Activated CD8-positive, alpha-beta T cell treated with anti-CD3 and anti-CD28 coated beads for 36 hours (primary cell): ENCODE results near the gene TES. TPM values are rescaled to one million over a fixed set of nuclear protein-coding genes. Genes with fewer than 3 reads are reported as not detected.

ENCODE experiments used
- ATAC-seq: fragments of 200-7000 bp; cut with Tn5 transposase; one replicate; pipeline ENCODE4 v1.10.0; 2021; ENCODE audit warnings: mild to moderate bottlenecking, moderate library complexity
- CTCF ChIA-PET: fragments of 350-600 bp; sonication (Branson Sonifier 250); formaldehyde crosslinking; loops from one replicate; lab custom pipeline; 2021; ENCODE audit warnings: antibody characterized with exemption; lab: Charles Lee
- POLR2A ChIA-PET: fragments of 350-600 bp; sonication (Branson Sonifier 250); formaldehyde crosslinking; loops from one replicate; lab custom pipeline; 2021; ENCODE audit warnings: antibody characterized with exemption; lab: Charles Lee
- DNase-seq: peaks from one replicate; pipeline ENCODE4 v3.0.0-alpha.2; 2020
- H3K27ac Mint-ChIP-seq: one replicate; pipeline ENCODE4 v1.8.0; 2021; ENCODE audit warnings: mild to moderate bottlenecking, mixed read lengths
- H3K27me3 Mint-ChIP-seq: one replicate; pipeline ENCODE4 v1.8.0; 2021; ENCODE audit warnings: mixed read lengths
- H3K36me3 Mint-ChIP-seq: one replicate; pipeline ENCODE4 v1.8.0; 2021; ENCODE audit warnings: low read depth, mixed read lengths
- H3K4me1 Mint-ChIP-seq: one replicate; pipeline ENCODE4 v1.8.0; 2021; ENCODE audit warnings: low read depth, mixed read lengths
- H3K4me3 Mint-ChIP-seq: one replicate; pipeline ENCODE4 v1.8.0; 2021; ENCODE audit warnings: mild to moderate bottlenecking, moderate library complexity, mixed read lengths
- H3K9me3 Mint-ChIP-seq: one replicate; pipeline ENCODE4 v1.8.0; 2021; ENCODE audit warnings: mixed read lengths
- CTCF ChIP-seq: fragments of 200-600 bp; IDR thresholded peaks from one replicate; pipeline ENCODE4 v1.8.0; 2022; ENCODE audit warnings: antibody characterized with exemption, mild to moderate bottlenecking
- intact Hi-C: fragments of 100-400 bp; cut with micrococcal nuclease; formaldehyde crosslinking; loops from one replicate; pipeline ENCODE4 v1.10.0; 2022
- total RNA-seq, 2 experiments: library from RNA; stranded (reverse); gene quantifications; one replicate each; pipeline ENCODE4 v1.2.3, GENCODE V29; 2021

Gene TES
- total RNA-seq, 2 experiments from 2014 or later = 63.9 to 65.7 TPM

DNA sequence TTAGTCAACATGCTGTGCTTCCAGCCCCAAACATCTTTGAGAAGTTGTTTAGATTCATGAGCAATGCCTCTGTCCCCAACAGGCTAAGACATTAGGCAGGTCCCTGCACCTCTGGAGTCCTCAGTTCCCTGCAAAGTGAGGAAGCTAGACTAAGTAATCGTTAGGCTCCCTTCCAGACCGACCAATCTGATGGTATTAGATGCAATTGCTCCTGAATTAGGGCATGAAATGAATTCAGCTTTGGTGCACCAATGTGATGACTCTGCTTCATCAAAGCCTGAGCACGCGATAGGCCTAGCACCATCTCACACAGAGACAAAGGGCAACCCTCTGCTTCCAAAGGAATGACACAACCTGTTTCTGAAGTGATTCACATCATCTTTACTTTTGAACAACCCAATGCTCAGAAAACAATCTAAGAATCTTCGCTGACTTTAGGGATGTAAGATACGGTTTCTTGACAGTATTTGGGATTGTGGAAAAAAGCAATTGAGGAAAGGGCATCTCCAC, 723 bp upstream of the TES start:
- H3K27me3 Mint-ChIP-seq = no peaks in the 10 kb centered on the region
- DNase-seq (peak; percentile 23), ATAC-seq (no peak)
- H3K36me3 Mint-ChIP-seq = peaks cover 14% of the 10 kb centered on the region
- intact Hi-C loops = no loop called here
- no peaks in the 10 kb centered on the region for H3K9me3 Mint-ChIP-seq
- ChIA-PET CTCF (interaction anchor here (0.7 to 4.2 kb wide), 10 partner anchors 16 to 39 kb away, joined by 3 to 35 read pairs (median 5); no protein-coding TSS in a partner anchor), POLR2A (interaction anchor here (2.1 kb wide), 1 partner anchor 10 kb away, joined by 7 read pairs; no protein-coding TSS in a partner anchor)
- TF ChIP-seq CTCF = no peak
- peaks cover 35% of the 10 kb centered on the region for H3K4me1 Mint-ChIP-seq
- H3K4me3 Mint-ChIP-seq = peak overlapping the region; percentile 97
- no peak overlapping the region for H3K27ac Mint-ChIP-seq

DNA sequence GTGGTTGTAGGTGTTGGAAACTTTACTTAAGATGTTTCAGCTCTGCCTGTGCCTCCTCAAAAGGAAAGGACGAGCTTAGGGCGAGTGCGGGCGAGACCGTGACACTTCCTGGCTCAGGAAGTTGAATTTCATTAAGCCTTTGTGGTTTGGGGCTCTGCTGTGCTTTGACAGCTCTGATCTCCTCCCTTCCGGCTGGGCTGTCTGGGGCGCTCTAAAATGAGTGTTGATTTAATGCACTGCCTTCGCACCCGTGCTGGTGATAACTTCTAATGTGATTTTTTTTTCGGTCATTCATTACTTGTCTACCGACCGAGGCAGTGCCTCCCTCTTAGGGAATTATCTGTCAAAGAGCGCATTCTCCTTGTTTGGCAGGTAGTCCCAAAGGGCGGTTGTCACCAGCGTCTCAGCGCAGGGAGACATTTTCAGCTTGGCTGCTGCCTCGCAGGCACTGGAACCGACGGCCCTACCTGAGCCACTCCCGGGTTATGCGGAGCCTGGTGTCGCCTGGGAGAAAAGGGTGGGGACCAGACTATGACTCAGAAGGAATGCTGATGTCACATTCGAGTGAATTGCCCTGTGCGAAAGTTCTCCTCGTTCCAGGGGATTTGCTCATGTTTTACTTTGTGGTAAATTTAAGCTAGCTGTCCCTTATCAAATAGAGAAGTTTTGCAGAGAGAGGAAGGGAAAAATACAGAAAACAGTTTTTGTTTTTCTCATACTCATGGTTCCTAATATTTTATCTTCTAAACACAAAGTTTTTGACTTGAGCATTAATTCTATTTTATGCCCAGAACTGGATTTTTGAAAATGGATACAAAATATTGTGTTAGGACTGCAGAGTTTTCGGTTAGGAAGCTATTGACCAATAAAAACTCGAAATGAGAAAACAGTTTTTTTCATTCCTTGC, 920 bp downstream of the TES start:
- ATAC-seq (peak; percentile 75), DNase-seq (peak; percentile 81)
- intact Hi-C loops = no loop called here
- Mint-ChIP-seq H3K36me3 (peaks cover 23% of the 10 kb centered on the region), H3K27ac (peak overlapping the region; percentile 97), H3K9me3 (no peaks in the 10 kb centered on the region), H3K4me1 (peaks cover 50% of the 10 kb centered on the region), H3K27me3 (no peaks in the 10 kb centered on the region), H3K4me3 (peak overlapping the region; percentile 97)
- CTCF ChIA-PET = interaction anchor here (1.1 to 4.2 kb wide), 11 partner anchors 13 to 378 kb away, joined by 3 to 35 read pairs (median 4); no protein-coding TSS in a partner anchor
- TF ChIP-seq CTCF = no peak
- POLR2A ChIA-PET = interaction anchor here (0.6 to 2.1 kb wide), 10 partner anchors 8 to 799 kb away, joined by 3 to 13 read pairs (median 3); no protein-coding TSS in a partner anchor

- no peak for ATAC-seq
- H3K27ac Mint-ChIP-seq = peak overlapping the region; percentile 97
- H3K9me3 Mint-ChIP-seq = no peaks in the 10 kb centered on the region
- ChIA-PET POLR2A (interaction anchor here (0.8 to 2.1 kb wide), 3 partner anchors 12 to 575 kb away, joined by 3 to 13 read pairs (median 6); no protein-coding TSS in a partner anchor), CTCF (interaction anchor here (1.1 to 4.2 kb wide), 8 partner anchors 13 to 31 kb away, joined by 3 to 35 read pairs (median 8); no protein-coding TSS in a partner anchor)
- no peak for TF ChIP-seq CTCF
- H3K4me1 Mint-ChIP-seq = peaks cover 53% of the 10 kb centered on the region
- peak overlapping the region; percentile 97 for H3K4me3 Mint-ChIP-seq
- H3K36me3 Mint-ChIP-seq = peaks cover 23% of the 10 kb centered on the region
- intact Hi-C loops = no loop called here
- H3K27me3 Mint-ChIP-seq = no peaks in the 10 kb centered on the region
- no peak for DNase-seq
These were observed 1.7 kb downstream of the TES start for GRCh38 chr7:116211913-116212596.

DNA sequence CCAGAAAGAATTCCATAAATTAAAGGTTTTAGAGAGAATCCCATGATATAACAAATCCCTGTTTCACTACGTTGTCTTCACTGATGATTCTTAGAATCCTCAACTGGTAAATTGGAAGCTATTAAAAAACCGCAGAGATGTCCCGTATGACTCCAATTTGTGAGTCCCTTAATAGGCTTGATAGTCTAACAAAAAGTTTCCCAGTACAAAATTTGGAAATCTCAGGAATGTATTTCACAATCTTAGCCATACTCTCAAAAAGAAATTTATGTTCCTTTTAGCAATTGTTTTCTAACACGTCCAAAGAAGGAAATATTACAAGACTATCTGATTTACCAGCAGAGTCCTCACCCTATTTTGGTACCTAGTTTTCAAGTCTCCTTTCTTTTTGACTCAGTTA, 2.5 kb downstream of the TES start:
- H3K27me3 Mint-ChIP-seq = no peaks in the 10 kb centered on the region
- H3K9me3 Mint-ChIP-seq = no peaks in the 10 kb centered on the region
- peaks cover 58% of the 10 kb centered on the region for H3K4me1 Mint-ChIP-seq
- H3K27ac Mint-ChIP-seq = peak overlapping the region; percentile 97
- POLR2A ChIA-PET = interaction anchor here (0.5 kb wide), 1 partner anchor 46 kb away, joined by 3 read pairs; no protein-coding TSS in a partner anchor
- peak overlapping the region; percentile 97 for H3K4me3 Mint-ChIP-seq
- no peak for TF ChIP-seq CTCF
- ATAC-seq = no peak
- intact Hi-C loops = no loop called here
- no peak for DNase-seq
- H3K36me3 Mint-ChIP-seq = peaks cover 23% of the 10 kb centered on the region
- CTCF ChIA-PET = interaction anchor here (1.7 to 3.5 kb wide), 2 partner anchors 23 to 32 kb away, joined by 11 to 21 read pairs; no protein-coding TSS in a partner anchor
